Right lobe of liver (tissue), 4 donors: ENCODE results near the gene SLC22A23.

Experiments used
- POLR2A ChIP-seq: fragments of 450-650 bp; IDR thresholded peaks from one replicate; pipeline ENCODE4 v1.6.1; 2017; ENCODE audit warnings: antibody characterized with exemption, mild to moderate bottlenecking
- TF ChIP-seq, protein P1 (sequence below), 4 donors: fragments of 200-600 bp in 3 of 4; fragments of 450-650 bp in 1 of 4; IDR thresholded peaks; one replicate each; pipeline versions ENCODE4 v1.5.1 to v1.8.0; 2016 to 2022; ENCODE audit warnings: antibody characterized with exemption in 4 of 4, mild to moderate bottlenecking in 2 of 4
- donor health status: DM: no; HTN: no; CAD: no.
- donor health status: DM: no; HTN: no; CAD: no.
- donor health status: DM: no; HTN: yes; CAD: no.

DNA sequence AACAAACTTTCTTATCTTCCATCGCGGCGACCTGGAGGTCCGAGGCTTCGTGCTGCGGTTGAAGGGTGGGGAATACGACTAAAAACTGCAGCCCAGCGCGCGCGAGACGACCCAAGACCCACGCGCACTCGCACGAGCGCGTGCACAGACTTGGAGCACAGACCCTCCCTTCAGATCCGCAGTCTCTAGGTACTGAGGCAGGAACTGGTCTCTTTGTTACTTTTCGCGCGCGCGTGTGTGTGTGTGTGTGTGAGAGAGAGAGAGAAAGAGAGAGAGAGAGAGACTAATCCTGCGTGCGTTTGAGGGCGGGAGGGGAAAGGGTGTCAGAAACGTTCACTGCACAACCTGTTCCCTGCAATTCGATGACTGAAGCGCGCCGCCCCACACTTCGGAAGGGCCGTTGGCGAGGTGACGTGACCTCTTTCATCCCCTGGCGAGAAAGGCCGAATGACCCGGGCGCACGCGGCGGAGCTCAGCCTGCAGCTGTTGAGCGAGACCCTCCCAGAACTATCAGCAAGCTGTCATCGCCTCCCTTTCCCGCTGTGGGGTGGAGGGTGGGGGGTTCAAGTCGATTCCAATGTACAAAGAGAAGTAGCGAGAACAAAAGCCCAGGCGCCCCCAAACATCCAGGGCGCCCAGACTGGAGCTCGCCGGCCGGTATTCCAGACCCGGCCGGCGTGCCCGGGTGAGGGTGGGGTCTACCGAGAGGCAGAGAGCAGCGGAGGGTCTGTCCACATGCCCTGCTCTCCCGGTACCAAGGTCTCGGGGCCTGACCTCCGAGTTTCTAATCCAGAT, 227.9 kb downstream of the SLC22A23 start:
- TF ChIP-seq, protein P1, sequence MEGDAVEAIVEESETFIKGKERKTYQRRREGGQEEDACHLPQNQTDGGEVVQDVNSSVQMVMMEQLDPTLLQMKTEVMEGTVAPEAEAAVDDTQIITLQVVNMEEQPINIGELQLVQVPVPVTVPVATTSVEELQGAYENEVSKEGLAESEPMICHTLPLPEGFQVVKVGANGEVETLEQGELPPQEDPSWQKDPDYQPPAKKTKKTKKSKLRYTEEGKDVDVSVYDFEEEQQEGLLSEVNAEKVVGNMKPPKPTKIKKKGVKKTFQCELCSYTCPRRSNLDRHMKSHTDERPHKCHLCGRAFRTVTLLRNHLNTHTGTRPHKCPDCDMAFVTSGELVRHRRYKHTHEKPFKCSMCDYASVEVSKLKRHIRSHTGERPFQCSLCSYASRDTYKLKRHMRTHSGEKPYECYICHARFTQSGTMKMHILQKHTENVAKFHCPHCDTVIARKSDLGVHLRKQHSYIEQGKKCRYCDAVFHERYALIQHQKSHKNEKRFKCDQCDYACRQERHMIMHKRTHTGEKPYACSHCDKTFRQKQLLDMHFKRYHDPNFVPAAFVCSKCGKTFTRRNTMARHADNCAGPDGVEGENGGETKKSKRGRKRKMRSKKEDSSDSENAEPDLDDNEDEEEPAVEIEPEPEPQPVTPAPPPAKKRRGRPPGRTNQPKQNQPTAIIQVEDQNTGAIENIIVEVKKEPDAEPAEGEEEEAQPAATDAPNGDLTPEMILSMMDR (IDR thresholded peaks at IDR 0.05): no peak
- no peak for TF ChIP-seq POLR2A
